Measurements from ENCODE around the gene OR10C1. TPM values are rescaled to one million over a fixed set of nuclear protein-coding genes. Genes with fewer than 3 reads are reported as not detected.

OR10C1 gene
- polyA plus RNA-seq, 1 donor = not detected

- DNase-seq (ENCODE audit: low read depth) = no peak
Measured at GRCh38 chr6:29477923-29478450, 38.9 kb downstream of the OR10C1 start.

- no peak for DNase-seq (ENCODE audit: low read depth)
Measured at GRCh38 chr6:29478740-29479139, 39.6 kb downstream of the OR10C1 start.

- no peak for DNase-seq (ENCODE audit: low read depth)
Measured at GRCh38 chr6:29479560-29479959, 40.5 kb downstream of the OR10C1 start.

- DNase-seq (ENCODE audit: low read depth) = no peak
Measured at GRCh38 chr6:29483186-29483585, 44.1 kb downstream of the OR10C1 start.

- DNase-seq (ENCODE audit: low read depth) = no peak
Measured at GRCh38 chr6:29483735-29484134, 44.6 kb downstream of the OR10C1 start.

- no peak for DNase-seq (ENCODE audit: low read depth)
Measured at GRCh38 chr6:29486577-29486976, 47.5 kb downstream of the OR10C1 start.

- DNase-seq (ENCODE audit: low read depth) = no peak
Measured at GRCh38 chr6:29487131-29487530, 48.0 kb downstream of the OR10C1 start.

GRCh38 chr6:29487660-29488059 lies 48.6 kb downstream of the OR10C1 start, which contains the start of gene MAS1L:
TSS of gene MAS1L (minus strand) at chr6:29487956. CDS start at chr6:29487902, 54 bp downstream.
- DNase-seq (ENCODE audit: low read depth) = no peak

GRCh38 chr6:29488874-29489273 lies 49.8 kb downstream of the OR10C1 start:
- no peak for DNase-seq (ENCODE audit: low read depth)

- no peak for DNase-seq (ENCODE audit: low read depth)
Measured at GRCh38 chr6:29489286-29489685, 50.2 kb downstream of the OR10C1 start.

GRCh38 chr6:29490055-29490454 lies 50.9 kb downstream of the OR10C1 start:
- DNase-seq (ENCODE audit: low read depth) = no peak

- no peak for DNase-seq (ENCODE audit: low read depth)
Measured at GRCh38 chr6:29490552-29490951, 51.4 kb downstream of the OR10C1 start.

Other genes starting within 250 kb of the OR10C1 start
- gene OR14J1, start 137.6 kb upstream of the OR10C1 start, polyA plus RNA-seq (ENCODE audit: insufficient read length) = 0.05 TPM
- gene OR5V1, start 70.4 kb upstream of the OR10C1 start, polyA plus RNA-seq (ENCODE audit: insufficient read length) = not detected
- gene OR12D3, start 64.0 kb upstream of the OR10C1 start, polyA plus RNA-seq (ENCODE audit: insufficient read length) = not detected
- not detected for gene OR12D2, start 43.7 kb upstream of the OR10C1 start, polyA plus RNA-seq (ENCODE audit: insufficient read length)
- gene OR12D1, start 24.4 kb upstream of the OR10C1 start, polyA plus RNA-seq (ENCODE audit: insufficient read length) = not detected
- not detected for gene OR11A1, start 17.8 kb downstream of the OR10C1 start, polyA plus RNA-seq (ENCODE audit: insufficient read length)
- gene OR2H1, start 17.8 kb downstream of the OR10C1 start, polyA plus RNA-seq (ENCODE audit: insufficient read length) = not detected
- not detected for gene MAS1L, start 48.6 kb downstream of the OR10C1 start, polyA plus RNA-seq (ENCODE audit: insufficient read length)
- 0.28 TPM for gene UBD, start 120.4 kb downstream of the OR10C1 start, polyA plus RNA-seq (ENCODE audit: insufficient read length)
- gene OR2H2, start 145.8 kb downstream of the OR10C1 start, polyA plus RNA-seq (ENCODE audit: insufficient read length) = 0.15 TPM
- gene GABBR1, start 193.9 kb downstream of the OR10C1 start, polyA plus RNA-seq (ENCODE audit: insufficient read length) = 33.1 TPM
- gene MOG, start 217.8 kb downstream of the OR10C1 start, polyA plus RNA-seq (ENCODE audit: insufficient read length) = not detected
- not detected for gene ZFP57, start 241.8 kb downstream of the OR10C1 start, polyA plus RNA-seq (ENCODE audit: insufficient read length)